Measurements from ENCODE around the gene GRM2.

The GRM2 gene

DNA sequence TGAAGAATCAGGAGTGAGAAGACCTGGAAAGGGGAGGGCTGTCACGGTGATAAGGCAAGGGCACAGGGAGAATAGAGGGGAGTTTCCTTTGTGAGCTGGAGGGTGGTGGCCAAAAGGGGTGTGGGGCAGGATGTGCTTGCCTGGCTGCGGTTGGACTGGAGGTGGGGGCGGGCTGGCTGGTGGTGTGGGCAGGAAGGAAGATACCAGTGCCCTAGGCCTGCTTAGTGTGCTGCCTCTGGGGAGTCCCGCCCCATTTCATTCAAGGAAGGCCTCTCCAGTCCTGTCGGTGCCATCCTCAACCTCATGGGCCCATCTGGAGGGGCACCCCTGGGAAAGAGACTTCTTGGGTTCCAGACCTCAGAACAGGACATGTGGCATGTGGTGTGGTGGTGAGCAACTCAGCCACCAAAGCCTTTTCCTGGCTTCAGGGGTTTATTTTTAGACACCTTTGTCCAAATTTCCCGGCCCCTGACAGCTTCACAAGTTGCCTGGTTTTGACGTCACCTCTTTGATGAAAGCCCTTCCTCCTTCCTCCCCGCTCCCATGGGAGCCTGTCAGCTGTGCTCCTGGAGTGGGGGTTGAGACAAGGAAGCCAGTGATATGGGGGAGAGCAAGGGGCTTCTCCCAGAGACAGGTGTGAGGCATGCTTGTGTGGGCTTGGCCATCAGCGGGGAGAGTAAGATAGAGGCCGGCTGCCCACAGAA, 20.2 kb upstream of the GRM2 start:
- TF ChIP-seq CTCF (conservative IDR thresholded peaks at IDR 0.05): no peak
- no peak overlapping the region for H3K27ac ChIP-seq

GRCh38 chr3:51687431-51688205, 19.2 kb upstream of the GRM2 start:
- no peak for TF ChIP-seq CTCF (conservative IDR thresholded peaks at IDR 0.05)
- no peak overlapping the region for H3K27ac ChIP-seq

- H3K27ac ChIP-seq: no peak overlapping the region
- TF ChIP-seq CTCF (conservative IDR thresholded peaks at IDR 0.05): no peak
Measured at GRCh38 chr3:51688206-51688600, 18.7 kb upstream of the GRM2 start.

- no peak for TF ChIP-seq CTCF (conservative IDR thresholded peaks at IDR 0.05)
Measured at GRCh38 chr3:51691021-51691420, 15.8 kb upstream of the GRM2 start.

DNA sequence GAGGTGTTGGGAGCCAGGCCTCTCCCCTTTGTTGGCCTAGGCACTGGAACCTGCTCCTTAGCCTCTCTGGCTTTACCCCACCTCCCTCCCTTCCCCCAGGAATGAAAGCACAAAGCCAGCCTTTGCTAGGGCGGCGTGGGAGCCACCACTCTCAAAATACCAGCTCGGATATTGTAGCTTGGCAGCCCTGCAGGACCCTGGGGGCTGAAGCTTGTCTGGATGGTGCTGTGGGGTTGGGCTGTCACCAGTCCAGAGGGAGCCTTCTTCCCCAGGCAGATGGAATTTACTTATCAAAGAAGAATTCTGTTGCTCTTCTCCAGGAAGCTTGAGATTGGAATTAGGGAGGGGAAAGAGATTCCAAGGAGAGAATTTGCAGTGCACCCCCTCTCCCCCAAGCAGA, 14.9 kb upstream of the GRM2 start:
- H3K27ac ChIP-seq: no peak overlapping the region
- no peak for TF ChIP-seq CTCF (conservative IDR thresholded peaks at IDR 0.05)

More at GRCh38 chr3:51691021-51691420, 15.8 kb upstream of the GRM2 start:
- no peak overlapping the region for H3K27ac ChIP-seq

DNA sequence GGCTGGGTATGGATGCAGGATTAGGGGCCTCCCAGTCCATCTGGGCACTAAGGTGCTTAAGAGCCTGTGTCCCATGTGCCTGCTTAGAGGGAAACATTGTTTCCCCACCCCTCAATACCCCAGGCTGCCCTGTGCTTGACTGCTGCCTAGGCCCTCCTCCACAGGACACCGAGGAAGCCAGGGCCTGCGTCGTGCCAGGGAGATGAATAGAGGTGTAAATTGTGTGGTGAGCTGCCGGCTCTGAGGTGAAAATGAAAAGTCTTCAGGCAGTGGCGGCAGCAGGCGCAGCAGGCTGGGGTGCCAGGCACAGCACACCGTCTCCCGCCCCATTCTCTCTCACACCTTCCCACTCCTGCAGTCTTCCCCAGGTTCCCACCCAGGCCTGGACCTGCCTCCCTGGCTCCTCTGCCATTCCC, 13.9 kb upstream of the GRM2 start:
- no peak overlapping the region for H3K27ac ChIP-seq
- no peak for TF ChIP-seq CTCF (conservative IDR thresholded peaks at IDR 0.05)

DNA sequence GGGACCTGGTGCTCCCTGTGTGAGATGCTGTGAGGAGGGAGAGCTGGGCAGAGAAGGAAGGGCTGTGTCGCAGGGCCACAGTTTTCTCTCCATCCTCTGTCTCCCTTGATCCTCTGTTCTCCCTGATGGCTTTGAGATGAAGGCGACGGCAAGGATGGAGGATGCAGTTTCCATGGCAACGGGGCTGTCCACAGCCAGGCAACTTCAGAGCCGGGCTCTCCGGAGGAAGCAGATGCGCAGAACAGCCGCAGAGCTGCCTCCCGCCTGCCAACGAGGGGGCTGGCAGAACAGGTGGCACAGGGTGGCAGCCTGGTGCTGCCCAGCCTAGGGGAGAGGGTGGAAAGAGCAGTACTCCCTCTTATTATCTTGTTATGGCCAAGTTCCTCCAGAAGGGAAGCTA, 9.9 kb upstream of the GRM2 start:
- TF ChIP-seq CTCF (conservative IDR thresholded peaks at IDR 0.05): no peak
- H3K27ac ChIP-seq: no peak overlapping the region
